Activated CD8-positive, alpha-beta memory T cell treated with anti-CD3 and anti-CD28 coated beads, Interleukin-2, amount 50 U/mL, for 48 hours (primary cell): ENCODE measurements around the gene CNTLN.
"Not testable (repeated sequence)": the region's sequence is repeated elsewhere in the genome, so short reads cannot be mapped to it uniquely, and the experiment has no call there.

ENCODE experiments used
- DNase-seq: peaks from one replicate; pipeline ENCODE4 v3.0.0-alpha.2; 2020

Gene CNTLN

DNA sequence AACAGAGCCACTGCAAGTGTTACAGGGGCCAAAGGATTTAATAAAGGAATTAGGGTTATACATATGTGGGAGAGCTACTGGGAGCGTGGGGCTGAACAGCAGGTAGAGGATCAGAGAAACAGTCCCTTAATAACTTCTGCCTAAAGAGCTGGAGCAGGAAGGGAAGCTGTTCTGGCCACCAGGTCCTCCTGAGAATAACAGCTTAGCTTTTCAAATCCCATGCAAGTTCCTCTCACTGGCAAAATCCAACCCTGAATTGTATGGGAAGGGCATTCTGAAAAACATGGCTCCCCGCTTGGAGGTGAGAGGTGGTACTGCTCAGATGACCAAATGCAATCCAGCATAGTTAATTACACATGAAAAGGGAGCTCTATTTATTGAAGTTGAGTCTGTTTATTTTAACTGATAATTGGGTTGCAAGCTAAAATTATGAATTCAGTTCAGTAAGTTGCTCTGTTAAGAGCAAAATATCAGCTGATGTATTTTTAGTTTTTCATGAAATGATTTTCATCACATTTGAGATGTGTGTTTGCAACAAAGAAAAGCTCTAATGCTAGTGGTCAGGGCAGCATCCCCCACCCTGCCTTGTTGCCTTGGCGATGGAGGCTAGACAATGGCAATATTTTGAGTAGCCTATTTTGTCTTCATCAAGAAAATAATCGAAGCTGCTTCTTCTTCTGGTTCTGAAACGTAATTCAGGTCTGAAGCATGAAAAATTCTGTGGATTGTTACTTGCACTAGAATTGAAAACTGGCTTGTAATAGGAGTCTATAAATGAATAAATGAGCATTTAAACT lies 385.6 kb downstream of the CNTLN start:
- no peak for DNase-seq

DNA sequence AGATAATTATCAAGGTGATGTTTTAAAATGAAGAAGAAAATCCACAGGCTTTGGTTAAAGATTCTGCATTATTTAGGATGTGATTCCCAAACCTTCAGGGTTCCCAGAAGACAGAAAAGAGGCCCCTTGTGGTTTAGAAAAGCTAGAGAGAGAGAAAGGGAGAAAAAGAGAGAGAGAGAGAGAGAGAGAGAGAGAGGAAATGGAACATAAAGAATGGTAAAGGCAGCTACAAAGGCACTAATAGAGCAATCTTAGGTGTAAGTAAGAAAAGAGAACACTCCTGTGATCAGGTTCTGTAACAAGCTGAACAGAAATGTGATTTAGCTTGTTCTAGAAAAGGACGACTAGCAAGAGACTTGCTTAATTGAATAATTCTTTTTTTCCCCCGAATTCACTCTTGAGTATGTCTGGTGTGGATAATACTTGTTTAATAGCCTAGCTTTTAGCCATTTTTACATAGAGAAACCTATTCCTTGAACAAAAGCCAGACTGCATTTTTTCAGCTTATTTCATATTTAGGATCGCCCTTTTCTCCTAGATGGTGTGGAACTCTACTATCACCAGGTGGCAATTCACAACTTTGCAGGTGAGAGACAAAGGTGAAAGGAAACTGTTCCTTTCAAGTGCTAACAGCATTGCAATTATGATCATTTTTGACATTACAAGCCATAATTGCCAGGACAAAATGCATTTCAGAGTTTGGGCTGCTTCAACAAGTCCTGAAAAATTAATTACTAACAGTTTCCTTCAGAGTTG lies 386.4 kb downstream of the CNTLN start:
- DNase-seq = no peak

DNA sequence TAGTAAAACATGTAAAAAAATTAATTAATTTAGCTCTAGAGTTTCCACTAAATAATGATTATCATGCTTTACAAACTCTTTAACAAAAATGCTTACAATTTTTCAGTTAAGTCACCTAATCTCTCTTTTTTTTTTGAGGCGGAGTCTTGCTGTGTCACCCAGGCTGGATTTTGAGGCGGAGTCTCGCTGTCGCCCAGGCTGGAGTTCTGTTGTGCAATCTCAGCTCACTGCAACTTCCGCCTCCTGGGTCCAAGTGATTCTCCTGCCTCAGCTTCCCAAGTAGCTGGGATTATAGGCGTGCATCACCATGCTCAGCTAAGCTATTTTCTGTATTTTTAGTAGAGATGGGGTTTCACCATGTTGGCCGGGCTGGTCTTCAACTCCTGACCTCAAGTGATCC lies 391.9 kb downstream of the CNTLN start:
- DNase-seq = not testable (repeated sequence)

DNA sequence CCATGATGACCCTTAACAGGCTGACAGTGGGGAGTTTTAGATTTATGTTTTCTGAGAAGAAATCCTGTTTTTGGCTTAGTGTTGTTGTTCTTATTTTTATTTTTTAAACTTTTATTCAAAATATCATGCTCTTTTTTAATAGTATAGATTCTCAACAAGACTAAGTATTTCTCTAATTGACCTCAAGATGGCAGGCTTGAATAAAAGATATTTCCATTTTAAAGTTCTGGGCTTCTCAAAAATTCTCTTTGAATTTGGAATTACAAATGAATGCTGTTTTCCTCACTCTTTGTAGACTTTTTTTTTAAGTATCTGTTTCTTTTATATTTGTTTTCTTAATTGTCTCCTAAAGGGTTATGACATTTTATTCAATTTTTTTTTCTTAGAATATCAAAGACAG lies 394.0 kb downstream of the CNTLN start:
- no peak for DNase-seq

GRCh38 chr9:17531642-17532254 lies 396.9 kb downstream of the CNTLN start:
- peak; percentile 50 for DNase-seq

DNA sequence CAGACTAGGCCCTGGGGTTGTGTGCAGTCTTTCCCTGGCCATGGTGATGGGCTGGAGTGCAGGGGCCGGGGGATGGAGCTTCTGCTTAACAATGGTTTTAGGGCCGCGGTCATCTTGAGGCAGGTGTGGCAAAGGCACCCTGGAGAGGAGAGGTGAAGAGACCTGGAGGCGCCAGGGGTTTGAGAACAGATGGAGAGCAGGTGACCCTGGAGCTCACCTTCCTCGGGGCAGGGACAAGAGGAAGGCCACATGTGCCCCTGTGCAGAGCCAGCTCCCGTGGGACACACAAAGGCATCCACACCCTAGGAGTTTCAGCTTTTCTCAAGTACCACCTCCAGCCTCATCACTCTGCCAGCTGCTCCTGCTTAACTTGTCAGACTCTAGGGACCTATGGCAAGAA lies 397.6 kb downstream of the CNTLN start:
- no peak for DNase-seq

DNA sequence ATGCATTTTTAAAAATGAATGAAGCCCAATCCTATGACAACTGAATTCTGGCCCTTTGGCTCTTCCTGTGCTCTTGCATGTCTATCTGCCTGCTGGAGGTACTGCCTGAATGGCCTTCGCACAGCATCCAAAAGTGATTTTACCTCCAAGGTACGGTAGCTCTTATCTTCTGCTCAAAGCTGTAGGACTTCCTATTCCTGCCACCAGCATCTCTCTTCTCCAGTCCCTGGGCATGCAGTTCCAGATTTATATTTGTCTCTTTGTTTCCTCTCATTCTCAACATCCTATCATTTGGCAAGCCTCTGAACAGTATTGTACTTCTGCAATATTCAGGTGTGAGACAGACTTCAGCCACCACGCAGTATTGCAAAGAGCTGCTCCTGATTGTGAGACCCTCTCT lies 400.3 kb downstream of the CNTLN start:
- DNase-seq = no peak

DNA sequence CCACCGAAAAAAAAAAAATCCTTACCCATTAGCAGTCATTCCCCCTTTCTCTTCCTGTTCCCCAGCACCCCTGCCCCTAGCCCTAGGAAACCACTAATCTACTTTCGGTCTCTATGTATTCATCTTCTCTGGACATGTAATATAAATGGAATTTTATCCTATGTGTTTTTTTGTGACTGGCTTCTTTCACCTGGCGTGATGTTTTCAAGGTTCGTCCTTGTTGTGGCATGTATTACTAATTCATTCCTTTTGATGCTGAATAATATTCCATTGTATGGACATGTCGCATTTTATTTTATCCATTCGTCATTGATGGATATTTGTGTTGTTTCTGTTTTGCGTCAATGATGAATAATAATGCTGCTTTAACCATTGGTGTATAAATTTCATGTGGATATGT lies 401.2 kb downstream of the CNTLN start:
- no peak for DNase-seq

- no peak for DNase-seq
Measured at GRCh38 chr9:17551023-17551422, 416.2 kb downstream of the CNTLN start.
